Sciatic nerve (tissue), 2 donors: Measurements from ENCODE around the gene SVIL. TPM values are rescaled to one million over a fixed set of nuclear protein-coding genes. Genes with fewer than 3 reads are reported as not detected.
A peak's percentile ranks its signal among the peaks of the same experiment; 100 is the strongest.
"Not testable (repeated sequence)": the region's sequence is repeated elsewhere in the genome, so short reads cannot be mapped to it uniquely, and the experiment has no call there.

Experiments used
- ATAC-seq: fragments of 200-7000 bp; cut with Tn5 transposase; one replicate; pipeline ENCODE4 v1.9.1; 2020; ENCODE audit warnings: mild to moderate bottlenecking, moderate library complexity
- DNase-seq: peaks from one replicate; pipeline ENCODE4 v3.0.0-alpha.2; 2020; ENCODE audit warnings: low spot score
- intact Hi-C: fragments of 100-400 bp; cut with DNase I; formaldehyde crosslinking; loops from one replicate; pipeline ENCODE4 v1.14.2; 2022
- total RNA-seq: library from RNA; stranded (reverse); fragmentation: NEBNext Ultra II Directional; extraction: Animal tissue kit (Norgen Biotek cat#: 25700); gene quantifications from one replicate; pipeline ENCODE4 v1.2.1, GENCODE V29; 2021
- donor health status: DM: no; HTN: no; CAD: no.
- donor health status: DM: no; HTN: no; CAD: no.

Gene SVIL
- total RNA-seq, 1 donor from 2014 or later, result 34.5 TPM

- ATAC-seq, result not testable (repeated sequence)
- intact Hi-C loops, result loop anchor here (5.0 kb wide), 1 partner anchor 247 kb away; no protein-coding TSS in a partner anchor
These were observed 24.4 kb downstream of the SVIL start for GRCh38 chr10:29610331-29610730.

GRCh38 chr10:29609696-29610095 is 25.1 kb downstream of the SVIL start:
- ATAC-seq (no peak), DNase-seq (no peak)
- intact Hi-C loops, result loop anchor here (5.0 kb wide), 1 partner anchor 248 kb away; no protein-coding TSS in a partner anchor

More at GRCh38 chr10:29610331-29610730, 24.4 kb downstream of the SVIL start:
- DNase-seq, result not testable (repeated sequence)

GRCh38 chr10:29608476-29609301 is 26.1 kb downstream of the SVIL start:
- ATAC-seq (no peak), DNase-seq (no peak)
- intact Hi-C loops, result no loop called here

GRCh38 chr10:29608062-29608461 is 26.7 kb downstream of the SVIL start:
- intact Hi-C loops, result no loop called here
- ATAC-seq (no peak), DNase-seq (no peak)

- no peak for DNase-seq
- intact Hi-C loops, result no loop called here
These were observed 27.2 kb downstream of the SVIL start for GRCh38 chr10:29607576-29607975.

GRCh38 chr10:29606693-29607092 is 28.1 kb downstream of the SVIL start:
- intact Hi-C loops, ATAC-seq, DNase-seq: not testable (repeated sequence)

More at GRCh38 chr10:29607576-29607975, 27.2 kb downstream of the SVIL start:
- ATAC-seq, result no peak

GRCh38 chr10:29604291-29604825 is 30.4 kb downstream of the SVIL start:
- intact Hi-C loops, result no loop called here
- no peak for ATAC-seq
- DNase-seq, result no peak

GRCh38 chr10:29603223-29603896 is 31.4 kb downstream of the SVIL start:
- intact Hi-C loops, result no loop called here
- DNase-seq (no peak), ATAC-seq (no peak)

GRCh38 chr10:29600821-29601220 is 34.0 kb downstream of the SVIL start:
- DNase-seq, result no peak
- ATAC-seq, result no peak
- intact Hi-C loops, result no loop called here

- ATAC-seq, result no peak
- intact Hi-C loops, result no loop called here
- no peak for DNase-seq
These were observed 34.7 kb downstream of the SVIL start for GRCh38 chr10:29600067-29600466.

- intact Hi-C loops, result no loop called here
These were observed 35.9 kb downstream of the SVIL start for GRCh38 chr10:29598851-29599311.

GRCh38 chr10:29596826-29597225 is 37.9 kb downstream of the SVIL start:
- intact Hi-C loops, result no loop called here
- no peak for ATAC-seq

More at GRCh38 chr10:29598851-29599311, 35.9 kb downstream of the SVIL start:
- ATAC-seq, result peak; percentile 87
- DNase-seq, result no peak

GRCh38 chr10:29596356-29596755 is 38.4 kb downstream of the SVIL start:
- ATAC-seq (no peak), DNase-seq (no peak)
- intact Hi-C loops, result no loop called here

More at GRCh38 chr10:29596826-29597225, 37.9 kb downstream of the SVIL start:
- no peak for DNase-seq

GRCh38 chr10:29595636-29596225 is 39.0 kb downstream of the SVIL start:
- intact Hi-C loops, result no loop called here
- DNase-seq, result no peak
- ATAC-seq, result no peak

- intact Hi-C loops, result no loop called here
- ATAC-seq (no peak), DNase-seq (no peak)
These were observed 39.6 kb downstream of the SVIL start for GRCh38 chr10:29595146-29595545.

- ATAC-seq, result no peak
- DNase-seq, result no peak
- intact Hi-C loops, result no loop called here
These were observed 43.2 kb downstream of the SVIL start for GRCh38 chr10:29591651-29591968.

GRCh38 chr10:29590915-29591650 is 43.7 kb downstream of the SVIL start:
- ATAC-seq (no peak), DNase-seq (no peak)

GRCh38 chr10:29588629-29589421 is 45.9 kb downstream of the SVIL start:
- DNase-seq (no peak), ATAC-seq (no peak)
- intact Hi-C loops, result no loop called here

More at GRCh38 chr10:29590915-29591650, 43.7 kb downstream of the SVIL start:
- intact Hi-C loops, result no loop called here
